Measurements from ENCODE around the gene SLC29A4.
"Not testable (repeated sequence)": the region's sequence is repeated elsewhere in the genome, so short reads cannot be mapped to it uniquely, and the experiment has no call there.

The SLC29A4 gene

GRCh38 chr7:5270788-5271187, 12.0 kb upstream of the SLC29A4 start:
- no peak for TF ChIP-seq CTCF (IDR thresholded peaks at IDR 0.05; ENCODE audit: extremely low read depth, insufficient read depth, missing control alignments)
- in situ Hi-C loops (cut with MboI; ENCODE audit: low pct_unique_long_range_greater_than_20kb, low sequenced_read_pairs, unreplicated experiment) = no loop called here
- no peak for DNase-seq (ENCODE audit: low spot score)

GRCh38 chr7:5273831-5274405, 8.8 kb upstream of the SLC29A4 start:
- in situ Hi-C loops (cut with MboI; ENCODE audit: low pct_unique_long_range_greater_than_20kb, low sequenced_read_pairs, unreplicated experiment); DNase-seq (ENCODE audit: low spot score): not testable (repeated sequence)

GRCh38 chr7:5274441-5274840, 8.3 kb upstream of the SLC29A4 start:
- no peak for TF ChIP-seq CTCF (IDR thresholded peaks at IDR 0.05; ENCODE audit: extremely low read depth, insufficient read depth, missing control alignments)
- in situ Hi-C loops (cut with MboI; ENCODE audit: low pct_unique_long_range_greater_than_20kb, low sequenced_read_pairs, unreplicated experiment) = no loop called here

GRCh38 chr7:5274985-5275431, 7.7 kb upstream of the SLC29A4 start:
- in situ Hi-C loops (cut with MboI; ENCODE audit: low pct_unique_long_range_greater_than_20kb, low sequenced_read_pairs, unreplicated experiment); DNase-seq (ENCODE audit: low spot score): not testable (repeated sequence)

More at GRCh38 chr7:5274441-5274840, 8.3 kb upstream of the SLC29A4 start:
- DNase-seq (ENCODE audit: low spot score) = no peak

GRCh38 chr7:5275510-5275909, 7.2 kb upstream of the SLC29A4 start:
- in situ Hi-C loops (cut with MboI; ENCODE audit: low pct_unique_long_range_greater_than_20kb, low sequenced_read_pairs, unreplicated experiment); DNase-seq (ENCODE audit: low spot score): not testable (repeated sequence)

GRCh38 chr7:5276123-5276522, 6.6 kb upstream of the SLC29A4 start:
- DNase-seq (ENCODE audit: low spot score); in situ Hi-C loops (cut with MboI; ENCODE audit: low pct_unique_long_range_greater_than_20kb, low sequenced_read_pairs, unreplicated experiment): not testable (repeated sequence)

- DNase-seq (ENCODE audit: low spot score) = no peak
- TF ChIP-seq CTCF (IDR thresholded peaks at IDR 0.05; ENCODE audit: extremely low read depth, insufficient read depth, missing control alignments) = no peak
- in situ Hi-C loops (cut with MboI; ENCODE audit: low pct_unique_long_range_greater_than_20kb, low sequenced_read_pairs, unreplicated experiment) = no loop called here
These were observed 6.1 kb upstream of the SLC29A4 start for GRCh38 chr7:5276611-5277010.

- DNase-seq (ENCODE audit: low spot score) = no peak
- no peak for TF ChIP-seq CTCF (IDR thresholded peaks at IDR 0.05; ENCODE audit: extremely low read depth, insufficient read depth, missing control alignments)
- in situ Hi-C loops (cut with MboI; ENCODE audit: low pct_unique_long_range_greater_than_20kb, low sequenced_read_pairs, unreplicated experiment) = no loop called here
These were observed 4.0 kb upstream of the SLC29A4 start for GRCh38 chr7:5278766-5279165.

- DNase-seq (ENCODE audit: low spot score) = no peak
- in situ Hi-C loops (cut with MboI; ENCODE audit: low pct_unique_long_range_greater_than_20kb, low sequenced_read_pairs, unreplicated experiment) = no loop called here
- TF ChIP-seq CTCF (IDR thresholded peaks at IDR 0.05; ENCODE audit: extremely low read depth, insufficient read depth, missing control alignments) = no peak
These were observed 3.0 kb upstream of the SLC29A4 start for GRCh38 chr7:5279734-5280133.

- in situ Hi-C loops (cut with MboI; ENCODE audit: low pct_unique_long_range_greater_than_20kb, low sequenced_read_pairs, unreplicated experiment); DNase-seq (ENCODE audit: low spot score): not testable (repeated sequence)
These were observed 894 bp upstream of the SLC29A4 start for GRCh38 chr7:5281598-5282500.

Data from GM13977 (cell line).